HFF-Myc (cell line): Measurements from ENCODE around the gene DNAH8.
A peak's percentile ranks its signal among the peaks of the same experiment; 100 is the strongest.

Experiments used
- DNase-seq: peaks from one replicate; pipeline ENCODE4 v3.0.0-alpha.2; 2011; ENCODE audit warnings: low read depth; ENCODE audit errors: extremely low read depth
- H3K4me3 ChIP-seq: replicated peaks from 2 replicates; pipeline ENCODE4 v1.5.1; 2011; ENCODE audit warnings: low read depth, mild to moderate bottlenecking, control low read depth, low read length
- TF ChIP-seq, protein P1 (sequence below): IDR thresholded peaks from 2 replicates; pipeline ENCODE4 v1.5.1; 2012; ENCODE audit warnings: mild to moderate bottlenecking, low read depth, low read length, control low read depth; ENCODE audit errors: missing control alignments

DNAH8 gene

DNA sequence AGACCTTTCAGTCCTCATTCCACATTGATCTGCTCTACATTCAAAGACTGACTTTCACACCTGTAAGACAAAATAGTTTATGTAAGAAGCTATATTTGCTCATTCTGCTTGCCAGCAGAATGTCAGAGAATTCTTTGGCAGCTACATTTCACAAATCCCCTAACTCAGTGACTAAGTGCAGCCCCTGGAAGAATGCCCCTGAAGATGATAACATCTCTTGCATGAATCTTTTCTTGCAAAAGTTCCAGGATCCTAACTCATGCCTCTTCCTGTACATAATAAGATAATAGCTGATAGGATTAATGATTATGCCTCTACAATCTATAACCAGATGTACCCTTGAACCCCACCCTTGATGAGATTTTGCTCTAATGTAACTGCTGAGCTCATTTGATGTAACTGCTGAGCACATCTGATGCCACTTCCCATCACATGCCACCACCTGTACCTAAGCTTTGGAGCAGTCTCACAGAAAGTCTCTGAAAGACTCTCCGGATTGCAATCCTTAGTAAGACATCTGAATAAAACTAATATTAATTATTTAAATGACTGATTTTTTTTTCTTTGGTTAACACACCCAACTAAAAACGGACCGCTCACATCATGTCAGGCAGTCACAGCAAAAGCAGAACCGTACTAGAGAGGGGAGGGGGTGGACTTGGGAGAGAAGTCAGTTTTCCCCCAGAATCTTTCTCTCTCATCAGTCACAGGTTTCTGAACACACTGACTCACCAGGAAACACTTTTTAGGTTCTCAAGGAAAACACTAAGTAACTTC lies 684 bp upstream of the DNAH8 start:
- DNase-seq = no peak
- TF ChIP-seq, protein P1, sequence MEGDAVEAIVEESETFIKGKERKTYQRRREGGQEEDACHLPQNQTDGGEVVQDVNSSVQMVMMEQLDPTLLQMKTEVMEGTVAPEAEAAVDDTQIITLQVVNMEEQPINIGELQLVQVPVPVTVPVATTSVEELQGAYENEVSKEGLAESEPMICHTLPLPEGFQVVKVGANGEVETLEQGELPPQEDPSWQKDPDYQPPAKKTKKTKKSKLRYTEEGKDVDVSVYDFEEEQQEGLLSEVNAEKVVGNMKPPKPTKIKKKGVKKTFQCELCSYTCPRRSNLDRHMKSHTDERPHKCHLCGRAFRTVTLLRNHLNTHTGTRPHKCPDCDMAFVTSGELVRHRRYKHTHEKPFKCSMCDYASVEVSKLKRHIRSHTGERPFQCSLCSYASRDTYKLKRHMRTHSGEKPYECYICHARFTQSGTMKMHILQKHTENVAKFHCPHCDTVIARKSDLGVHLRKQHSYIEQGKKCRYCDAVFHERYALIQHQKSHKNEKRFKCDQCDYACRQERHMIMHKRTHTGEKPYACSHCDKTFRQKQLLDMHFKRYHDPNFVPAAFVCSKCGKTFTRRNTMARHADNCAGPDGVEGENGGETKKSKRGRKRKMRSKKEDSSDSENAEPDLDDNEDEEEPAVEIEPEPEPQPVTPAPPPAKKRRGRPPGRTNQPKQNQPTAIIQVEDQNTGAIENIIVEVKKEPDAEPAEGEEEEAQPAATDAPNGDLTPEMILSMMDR = no peak
- H3K4me3 ChIP-seq = no peak overlapping the region

DNA sequence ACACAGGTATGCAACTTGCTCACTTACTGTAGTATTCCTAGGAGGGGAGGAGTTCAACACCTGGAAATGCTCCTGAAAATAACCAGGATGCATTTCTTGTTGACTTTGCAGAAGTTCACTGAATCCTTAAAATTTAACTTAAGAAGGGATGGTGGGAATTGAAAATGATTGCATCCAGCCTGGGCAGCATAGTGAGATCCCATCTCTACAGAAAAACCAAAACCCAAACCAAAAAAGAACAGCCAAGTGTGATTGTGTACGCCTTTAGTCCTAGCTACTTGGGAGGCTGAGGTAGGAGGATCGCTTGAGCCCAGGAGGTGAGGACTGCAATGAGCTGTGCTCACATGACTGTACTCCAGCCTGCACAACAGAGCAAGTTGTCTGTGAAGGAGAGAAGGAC lies 1.7 kb downstream of the DNAH8 start:
- TF ChIP-seq, protein P1 = no peak

DNA sequence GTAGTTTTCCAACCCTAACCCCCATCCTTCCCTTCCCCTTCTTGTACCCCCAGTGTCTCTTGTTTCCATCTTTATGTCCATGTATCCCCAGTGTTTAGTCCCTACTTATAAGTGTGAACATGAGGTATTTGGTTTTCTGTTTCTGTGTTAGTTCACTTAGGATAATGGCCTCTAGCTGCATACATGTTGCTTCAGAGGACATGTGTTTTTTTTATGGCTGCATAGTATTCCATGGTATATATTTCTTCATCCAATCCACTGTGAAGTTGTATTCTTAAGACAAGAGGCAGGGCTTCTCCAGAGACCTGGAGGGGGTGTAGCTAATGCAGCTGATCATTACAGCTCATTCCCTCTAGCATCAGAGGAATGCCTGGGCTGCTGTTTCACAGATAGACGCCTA lies 4.2 kb downstream of the DNAH8 start:
- H3K4me3 ChIP-seq = no peak overlapping the region
- TF ChIP-seq, protein P1 = no peak
- no peak for DNase-seq

More for the DNA sequence above, 1.7 kb downstream of the DNAH8 start:
- DNase-seq = no peak
- no peak overlapping the region for H3K4me3 ChIP-seq

DNA sequence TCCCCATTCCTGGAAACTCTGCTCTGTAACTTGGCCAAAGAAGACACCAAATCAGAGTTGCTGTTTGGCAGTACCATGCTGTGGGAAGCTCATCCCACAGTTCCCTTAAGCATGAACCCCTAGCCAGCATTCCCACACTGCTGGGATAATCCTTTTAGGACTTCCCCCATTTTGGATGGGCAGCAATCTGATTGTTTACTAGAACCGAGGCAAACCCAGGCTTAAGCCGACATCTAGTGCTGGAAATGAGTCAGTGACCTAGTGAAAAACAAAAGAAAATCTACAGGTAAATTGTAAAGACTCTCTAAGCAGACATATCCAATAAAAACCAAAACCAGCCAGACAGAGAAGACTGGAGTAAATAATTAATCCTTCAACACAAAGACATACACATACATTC lies 5.2 kb downstream of the DNAH8 start:
- DNase-seq = no peak
- TF ChIP-seq, protein P1 = peak; percentile 3
- no peak overlapping the region for H3K4me3 ChIP-seq

DNA sequence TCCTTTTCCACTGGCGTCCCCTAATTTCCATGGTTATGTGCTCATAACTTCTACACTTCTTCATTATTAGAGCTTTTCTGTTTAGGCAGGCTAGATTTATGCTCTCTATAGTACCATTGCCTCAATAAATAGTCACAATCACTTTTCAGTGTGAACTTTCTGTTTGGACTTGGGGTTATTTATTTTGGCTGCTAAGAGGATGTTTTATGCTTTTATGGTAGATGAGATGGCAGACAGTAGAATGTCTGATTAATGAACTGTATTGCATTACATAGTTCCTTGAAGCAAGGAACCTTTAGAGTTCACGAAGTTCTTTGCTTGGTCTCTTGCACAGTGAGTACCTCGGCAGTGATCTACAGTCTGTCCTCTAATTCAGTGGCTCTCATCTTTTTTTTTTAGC lies 6.9 kb downstream of the DNAH8 start:
- TF ChIP-seq, protein P1 = no peak
- DNase-seq = no peak
- H3K4me3 ChIP-seq = no peak overlapping the region

DNA sequence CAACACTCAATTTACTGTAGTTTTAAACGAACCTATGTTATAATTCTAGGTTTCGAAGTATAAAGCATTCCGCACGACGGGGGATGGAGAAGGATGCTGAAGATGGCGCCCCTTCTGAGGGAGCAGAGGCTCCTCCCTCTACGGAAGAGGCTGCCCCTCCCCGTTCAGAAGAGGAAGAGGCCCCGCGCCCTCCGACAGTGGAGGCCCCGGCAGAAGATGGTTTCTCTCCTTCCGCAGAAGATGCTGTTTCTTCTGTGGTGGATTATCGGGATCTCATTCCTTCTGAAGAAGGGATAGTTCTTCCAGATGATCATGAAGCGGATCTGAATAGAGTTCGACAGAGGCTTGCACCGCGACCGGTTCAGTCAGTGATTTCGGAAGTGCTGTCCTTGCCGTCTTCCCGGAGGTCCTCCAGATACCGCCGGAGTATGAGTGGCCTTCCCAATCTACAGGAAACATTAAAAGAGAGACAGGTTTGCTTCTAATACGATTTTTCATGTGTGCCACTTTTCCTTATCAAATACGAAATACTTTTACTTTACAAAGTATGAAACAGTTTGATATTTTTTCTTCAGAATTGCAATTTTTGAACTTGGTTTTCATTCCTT lies 7.7 kb downstream of the DNAH8 start:
- no peak for DNase-seq

More for the DNA sequence above, 7.7 kb downstream of the DNAH8 start:
- TF ChIP-seq, protein P1 = no peak
- no peak overlapping the region for H3K4me3 ChIP-seq
